Stimulated activated CD8-positive, alpha-beta memory T cell treated with anti-CD3 and anti-CD28 coated beads, Interleukin-12 subunit alpha, Interleukin-12 subunit beta, amount 100 ng/mL, for 24 hours (primary cell): Measurements from ENCODE around the gene ORMDL2.
"Not testable (repeated sequence)": the region's sequence is repeated elsewhere in the genome, so short reads cannot be mapped to it uniquely, and the experiment has no call there.

Experiments used
- DNase-seq: peaks from one replicate; pipeline ENCODE4 v3.0.0-alpha.2; 2020; ENCODE audit errors: extremely low read depth

ORMDL2 gene

GRCh38 chr12:55852740-55853139, 34.9 kb downstream of the ORMDL2 start:
- DNase-seq, result no peak

GRCh38 chr12:55861396-55861795, 43.6 kb downstream of the ORMDL2 start:
- DNase-seq, result no peak

GRCh38 chr12:55861871-55862270, 44.0 kb downstream of the ORMDL2 start:
- no peak for DNase-seq

- no peak for DNase-seq
These were observed 44.4 kb downstream of the ORMDL2 start for GRCh38 chr12:55862286-55862685.

GRCh38 chr12:55862931-55863330, 45.1 kb downstream of the ORMDL2 start:
- not testable (repeated sequence) for DNase-seq

GRCh38 chr12:55865327-55865726, 47.5 kb downstream of the ORMDL2 start:
- no peak for DNase-seq

GRCh38 chr12:55866454-55867004, 48.7 kb downstream of the ORMDL2 start:
- DNase-seq, result not testable (repeated sequence)
